OCI-LY3 (cell line): ENCODE data around the gene RAB37.

Source experiments
- H2AFZ ChIP-seq: fragments of 200-600, 300-600 bp; shearing (Covaris generic); 2 replicates; pipeline ENCODE4 v1.6.0; 2014; ENCODE audit warnings: antibody characterized with exemption, low read depth, low read length
- H3K27ac ChIP-seq: fragments of 200-600, 300-600 bp; sonication (generic); 2 replicates; pipeline ENCODE4 v1.5.1; 2014; ENCODE audit warnings: mild to moderate bottlenecking, low read length, moderate library complexity, mixed read lengths
- H3K27me3 ChIP-seq: fragments of 200-600, 300-600 bp; sonication (generic); 2 replicates; pipeline ENCODE4 v1.6.1; 2014; ENCODE audit warnings: low read depth, low read length, mixed read lengths
- H3K36me3 ChIP-seq: fragments of 200-600, 300-600 bp; sonication (generic); replicated peaks from 2 replicates; pipeline ENCODE3; 2014; ENCODE audit warnings: low read depth, low read length, mixed read lengths
- H3K4me1 ChIP-seq: fragments of 300-600, 200-600 bp; sonication (generic); 2 replicates; pipeline ENCODE4 v1.6.1; 2014; ENCODE audit warnings: low read length, mixed read lengths
- H3K4me2 ChIP-seq: fragments of 200-600, 300-600 bp; sonication (generic); 2 replicates; pipeline ENCODE4 v1.6.1; 2014; ENCODE audit warnings: low read length, mixed read lengths
- H3K4me3 ChIP-seq: fragments of 300-600, 200-600 bp; sonication (generic); 2 replicates; pipeline ENCODE4 v1.5.1; 2014; ENCODE audit warnings: antibody characterized with exemption, mild to moderate bottlenecking, low read length, moderate library complexity
- H3K79me2 ChIP-seq: fragments of 300-600, 200-600 bp; shearing (Covaris generic); 2 replicates; pipeline ENCODE4 v1.6.1; 2014; ENCODE audit warnings: mild to moderate bottlenecking, low read length, mixed read lengths
- H3K9ac ChIP-seq: fragments of 300-600, 200-600 bp; shearing (Covaris generic); 2 replicates; pipeline ENCODE4 v1.6.0; 2014; ENCODE audit warnings: mild to moderate bottlenecking, low read length, moderate library complexity
- H3K9me3 ChIP-seq: fragments of 200-600, 300-600 bp; shearing (Covaris generic); 2 replicates; pipeline ENCODE4 v1.6.1; 2014; ENCODE audit warnings: low read length, mixed read lengths; ENCODE audit not compliant: insufficient read depth
- H4K20me1 ChIP-seq: fragments of 200-600, 300-600 bp; sonication (generic); 2 replicates; pipeline ENCODE4 v1.6.1; 2016; ENCODE audit warnings: low read length, mixed read lengths; ENCODE audit not compliant: insufficient read depth
- CTCF ChIP-seq: fragments of 200-600, 300-600 bp; sonication (generic); IDR thresholded peaks from 2 replicates; pipeline ENCODE4 v1.5.1; 2014; ENCODE audit warnings: antibody characterized with exemption, low read length, low read depth
- EZH2phosphoT487 ChIP-seq: fragments of 200-600 bp; shearing (Covaris generic); IDR thresholded peaks from 2 replicates; pipeline ENCODE4 v1.6.1; 2018; ENCODE audit warnings: antibody characterized with exemption, mixed run types, low read depth

Gene RAB37

GRCh38 chr17:74754832-74755231, 17.8 kb downstream of the RAB37 start:
- no peaks in the 10 kb centered on the region for H3K9me3 ChIP-seq
- H3K27me3 ChIP-seq = no peaks in the 10 kb centered on the region
- H3K79me2 ChIP-seq = peaks cover 20% of the 10 kb centered on the region
- H2AFZ ChIP-seq = no peak overlapping the region
- H3K4me3 ChIP-seq = no peak overlapping the region
- no peak for TF ChIP-seq EZH2phosphoT487
- TF ChIP-seq CTCF = no peak
- peaks cover 14% of the 10 kb centered on the region; the same call in 1 of the 2 replicates for H4K20me1 ChIP-seq
- no peak overlapping the region for H3K9ac ChIP-seq
- H3K27ac ChIP-seq = no peak overlapping the region
- peaks cover 13% of the 10 kb centered on the region for H3K4me1 ChIP-seq
- no peak overlapping the region for H3K4me2 ChIP-seq
- H3K36me3 ChIP-seq = no peaks in the 10 kb centered on the region

DNA sequence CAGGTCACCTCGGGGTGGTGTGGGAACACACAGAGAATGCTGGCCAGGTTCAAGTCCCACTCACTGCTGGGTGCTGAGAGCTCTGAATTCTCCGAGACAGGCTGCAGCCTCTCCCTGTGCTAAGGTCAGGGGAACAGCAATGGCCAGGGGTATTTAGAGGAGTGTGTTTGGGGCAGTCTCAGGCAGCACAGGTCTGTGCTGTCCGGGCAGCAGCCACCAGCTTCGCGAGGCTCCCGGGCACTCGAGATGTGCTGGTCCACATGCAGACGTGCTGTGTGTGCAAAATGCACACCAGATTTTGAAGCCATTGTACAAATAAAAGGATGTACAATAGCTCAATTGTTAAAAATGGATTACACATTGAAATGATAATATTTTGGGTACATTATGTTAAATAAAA, 18.5 kb downstream of the RAB37 start:
- Histone ChIP-seq H3K79me2 (peaks cover 13% of the 10 kb centered on the region; the same call in 1 of the 2 replicates), H4K20me1 (peaks cover 13% of the 10 kb centered on the region; the same call in 1 of the 2 replicates), H3K27me3 (no peaks in the 10 kb centered on the region), H3K9ac (no peak overlapping the region), H3K4me2 (no peak overlapping the region), H3K36me3 (no peaks in the 10 kb centered on the region), H2AFZ (no peak overlapping the region), H3K4me3 (no peak overlapping the region), H3K9me3 (no peaks in the 10 kb centered on the region), H3K4me1 (peaks cover 7% of the 10 kb centered on the region), H3K27ac (no peak overlapping the region)
- TF ChIP-seq CTCF (no peak), EZH2phosphoT487 (no peak)

DNA sequence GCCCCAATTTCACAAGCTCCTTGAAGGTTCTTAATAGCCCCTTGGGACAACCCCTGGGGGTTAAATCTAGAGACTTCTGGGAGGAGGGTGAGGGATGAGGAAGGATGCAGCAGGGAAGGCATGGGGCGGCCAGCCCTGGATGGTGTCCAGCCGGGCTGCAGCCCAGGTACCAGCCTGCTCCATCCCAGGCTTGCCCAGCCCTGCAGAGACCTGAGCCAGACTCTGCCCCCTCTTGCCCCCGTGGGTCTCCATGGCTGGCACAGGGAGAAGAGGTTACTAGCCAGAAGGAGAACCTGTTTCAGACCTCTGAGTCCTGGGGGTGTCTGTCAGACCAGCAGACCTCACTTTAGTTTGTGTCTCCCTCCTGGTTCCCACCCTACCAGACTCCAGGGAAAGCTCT, 19.8 kb downstream of the RAB37 start:
- peaks cover 7% of the 10 kb centered on the region for H3K4me1 ChIP-seq

DNA sequence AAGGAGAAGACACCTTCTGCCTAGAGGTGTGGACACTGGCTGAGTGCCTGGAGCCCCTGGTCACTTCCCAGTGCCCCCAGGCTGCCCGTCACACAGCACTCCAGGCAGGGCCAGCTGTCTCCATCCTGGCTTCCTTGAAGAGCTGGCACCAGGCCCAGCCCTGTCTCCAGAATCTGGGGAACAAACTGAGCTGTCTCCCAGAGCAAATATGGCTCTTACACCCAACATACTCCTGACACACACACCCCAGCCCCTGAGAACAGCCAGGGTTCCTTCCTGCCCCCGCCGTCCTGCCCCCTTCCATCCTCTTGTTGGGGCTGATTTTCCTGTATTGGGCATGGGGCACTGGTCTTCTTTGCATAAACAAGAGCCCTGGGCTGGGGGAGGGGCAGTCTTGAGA, 20.4 kb downstream of the RAB37 start:
- H3K79me2 ChIP-seq = 0 out of 2 replicates have a peak, but pooled peaks cover 3% of the 10 kb centered on the region
- no peak for TF ChIP-seq EZH2phosphoT487
- no peak for TF ChIP-seq CTCF
- H4K20me1 ChIP-seq = peaks cover 21% of the 10 kb centered on the region
- no peak overlapping the region for H3K4me3 ChIP-seq
- H3K27ac ChIP-seq = no peak overlapping the region
- H2AFZ ChIP-seq = no peak overlapping the region
- H3K9ac ChIP-seq = no peak overlapping the region
- H3K27me3 ChIP-seq = no peaks in the 10 kb centered on the region
- H3K9me3 ChIP-seq = no peaks in the 10 kb centered on the region
- H3K4me1 ChIP-seq = peaks cover 7% of the 10 kb centered on the region
- no peak overlapping the region for H3K4me2 ChIP-seq
- H3K36me3 ChIP-seq = no peaks in the 10 kb centered on the region

More for the DNA sequence above, 19.8 kb downstream of the RAB37 start:
- no peak overlapping the region for H2AFZ ChIP-seq
- no peak overlapping the region for H3K4me2 ChIP-seq
- no peak overlapping the region for H3K27ac ChIP-seq
- H3K9me3 ChIP-seq = no peaks in the 10 kb centered on the region
- no peaks in the 10 kb centered on the region for H3K36me3 ChIP-seq
- H3K4me3 ChIP-seq = no peak overlapping the region
- peaks cover 4% of the 10 kb centered on the region; the same call in 1 of the 2 replicates for H3K79me2 ChIP-seq
- no peaks in the 10 kb centered on the region for H3K27me3 ChIP-seq
- peaks cover 23% of the 10 kb centered on the region for H4K20me1 ChIP-seq
- TF ChIP-seq EZH2phosphoT487 (no peak), CTCF (no peak)
- no peak overlapping the region for H3K9ac ChIP-seq
